ENCODE measurements around the gene PRKAR1B. TPM values are rescaled to one million over a fixed set of nuclear protein-coding genes. Genes with fewer than 3 reads are reported as not detected.

PRKAR1B gene
- total RNA-seq, 2 experiments from 2014 or later = 48.7 to 49.9 TPM

GRCh38 chr7:620056-620455, 107.0 kb downstream of the PRKAR1B start:
- ATAC-seq (peak; percentile 33), DNase-seq (peak; percentile 35)
- Mint-ChIP-seq H3K4me3 (peak overlapping the region; percentile 23), H3K36me3 (ENCODE audit: low read depth) (peaks cover 73% of the 10 kb centered on the region), H3K27ac (peak overlapping the region; percentile 100), H3K4me1 (ENCODE audit: low read depth) (peaks cover 44% of the 10 kb centered on the region), H3K9me3 (peaks cover 44% of the 10 kb centered on the region), H3K27me3 (no peaks in the 10 kb centered on the region)
- intact Hi-C loops (cut with micrococcal nuclease) = no loop called here
- ChIA-PET POLR2A (interaction anchor here (9.5 kb wide), 1 partner anchor 18 kb away, joined by 116 read pairs; no protein-coding TSS in a partner anchor), CTCF (interaction anchor here (0.9 kb wide), 1 partner anchor 19 kb away, joined by 3 read pairs; no protein-coding TSS in a partner anchor)
- TF ChIP-seq CTCF (IDR thresholded peaks at IDR 0.05) = no peak

DNA sequence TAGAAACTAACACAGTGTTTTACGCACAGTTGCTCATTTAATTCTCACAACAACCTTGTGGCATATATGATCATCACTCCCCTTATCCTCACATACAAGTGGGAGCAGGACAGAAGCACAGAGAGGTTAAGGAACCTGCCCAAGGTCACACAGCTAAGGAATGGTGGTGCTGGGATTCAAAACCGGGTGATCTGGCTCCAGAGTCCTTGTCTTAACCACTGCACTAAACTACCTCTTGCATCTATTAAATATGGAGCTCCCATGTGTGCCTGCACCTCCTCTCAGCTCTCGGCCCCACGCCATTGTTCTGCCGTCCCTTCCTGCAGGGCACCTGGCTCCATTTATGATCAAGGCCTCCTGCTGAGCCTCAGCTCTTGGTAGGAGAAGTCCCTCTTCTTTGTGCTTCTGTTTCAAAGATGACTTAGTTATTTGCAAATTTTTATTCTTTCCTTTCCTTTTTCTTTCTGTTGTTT, 107.7 kb downstream of the PRKAR1B start:
- peaks cover 46% of the 10 kb centered on the region for H3K4me1 Mint-ChIP-seq (ENCODE audit: low read depth)
- peaks cover 38% of the 10 kb centered on the region for H3K9me3 Mint-ChIP-seq
- DNase-seq = no peak
- H3K27me3 Mint-ChIP-seq = no peaks in the 10 kb centered on the region
- ATAC-seq = no peak
- TF ChIP-seq CTCF (IDR thresholded peaks at IDR 0.05) = no peak
- H3K36me3 Mint-ChIP-seq (ENCODE audit: low read depth) = peaks cover 73% of the 10 kb centered on the region
- ChIA-PET POLR2A (interaction anchor here (1.3 to 9.5 kb wide), 2 partner anchors 17 to 26 kb away, joined by 3 to 116 read pairs; no protein-coding TSS in a partner anchor), CTCF (interaction anchor here (0.9 kb wide), 1 partner anchor 18 kb away, joined by 3 read pairs; no protein-coding TSS in a partner anchor)
- peak overlapping the region; percentile 100 for H3K27ac Mint-ChIP-seq
- intact Hi-C loops (cut with micrococcal nuclease) = loop anchor here (1.0 to 5.0 kb wide), 2 partner anchors 8 to 108 kb away; partner anchors contain the start of genes DNAAF5 and PRKAR1B
- peak overlapping the region; percentile 89 for H3K4me3 Mint-ChIP-seq

GRCh38 chr7:618539-619367, 108.3 kb downstream of the PRKAR1B start:
- intact Hi-C loops (cut with micrococcal nuclease) = loop anchor here (1.0 to 5.0 kb wide), 2 partner anchors 7 to 109 kb away; partner anchors contain the start of genes DNAAF5 and PRKAR1B
- H3K27ac Mint-ChIP-seq = peak overlapping the region; percentile 100
- peak; percentile 63 for ATAC-seq
- H3K4me3 Mint-ChIP-seq = peak overlapping the region; percentile 89
- H3K27me3 Mint-ChIP-seq = no peaks in the 10 kb centered on the region
- peaks cover 76% of the 10 kb centered on the region for H3K36me3 Mint-ChIP-seq (ENCODE audit: low read depth)
- peaks cover 37% of the 10 kb centered on the region for H3K9me3 Mint-ChIP-seq
- TF ChIP-seq CTCF (IDR thresholded peaks at IDR 0.05) = no peak
- H3K4me1 Mint-ChIP-seq (ENCODE audit: low read depth) = peaks cover 52% of the 10 kb centered on the region
- DNase-seq = peak; percentile 91
- ChIA-PET CTCF (interaction anchor here (1.2 to 2.0 kb wide), 3 partner anchors 9 to 19 kb away, joined by 3 to 10 read pairs (median 5); no protein-coding TSS in a partner anchor), POLR2A (interaction anchor here (0.6 to 9.5 kb wide), 7 partner anchors 10 to 213 kb away, joined by 3 to 116 read pairs (median 4); partner anchors contain the start of gene SUN1)

- ChIA-PET POLR2A (interaction anchor here (0.6 to 9.5 kb wide), 10 partner anchors 9 to 214 kb away, joined by 3 to 116 read pairs (median 3); partner anchors contain the start of gene SUN1), CTCF (interaction anchor here (0.8 to 2.0 kb wide), 5 partner anchors 8 to 32 kb away, joined by 3 to 10 read pairs (median 3); no protein-coding TSS in a partner anchor)
- ATAC-seq = peak; percentile 60
- Mint-ChIP-seq H3K4me3 (peak overlapping the region; percentile 89), H3K36me3 (ENCODE audit: low read depth) (peaks cover 74% of the 10 kb centered on the region), H3K27ac (peak overlapping the region; percentile 100), H3K9me3 (peaks cover 29% of the 10 kb centered on the region), H3K27me3 (no peaks in the 10 kb centered on the region), H3K4me1 (ENCODE audit: low read depth) (peaks cover 56% of the 10 kb centered on the region)
- peak; percentile 75 for DNase-seq
- no peak for TF ChIP-seq CTCF (IDR thresholded peaks at IDR 0.05)
- intact Hi-C loops (cut with micrococcal nuclease) = loop anchor here (5.0 kb wide), 1 partner anchor 109 kb away; the partner anchor contains the start of genes DNAAF5 and PRKAR1B
Measured at GRCh38 chr7:617614-618538, 109.2 kb downstream of the PRKAR1B start.
